Breast epithelium (tissue), 4 donors: Measurements from ENCODE around the gene PTGES. TPM values are rescaled to one million over a fixed set of nuclear protein-coding genes. Genes with fewer than 3 reads are reported as not detected.

ENCODE experiments used
- DNase-seq, 2 donors: peaks; one replicate each; pipeline ENCODE4 v3.0.0-alpha.2; 2019; ENCODE audit warnings: low spot score in 2 of 2
- H3K27ac ChIP-seq, 2 donors: fragments of 200-600 bp; sonication (generic) in 1 of 2; one replicate each; pipeline ENCODE4 v1.5.1; 2016 to 2019; ENCODE audit warnings: mild to moderate bottlenecking in 1 of 2
- H3K27me3 ChIP-seq, 2 donors: fragments of 200-600 bp; sonication (generic) in 1 of 2; one replicate each; pipeline versions ENCODE4 v1.5.1 to v1.6.0; 2017 to 2019; ENCODE audit warnings: control low read depth in 1 of 2, mild to moderate bottlenecking in 1 of 2
- H3K36me3 ChIP-seq: fragments of 200-600 bp; one replicate; pipeline ENCODE4 v1.5.1; 2019
- H3K4me1 ChIP-seq, 2 donors: fragments of 200-600 bp; sonication (generic); one replicate each; pipeline ENCODE4 v1.5.1; 2016 to 2019; ENCODE audit warnings: control low read depth in 1 of 2
- H3K4me3 ChIP-seq, 3 donors: fragments of 200-600 bp; sonication (generic); 1 replicate in 2 of 3; 2 replicates in 1 of 3; pipeline ENCODE4 v1.5.1; 2016 to 2019; ENCODE audit warnings: mild to moderate bottlenecking in 3 of 3, moderate library complexity in 2 of 3
- H3K9me3 ChIP-seq, 2 donors: fragments of 200-600 bp; sonication (generic) in 1 of 2; one replicate each; pipeline ENCODE4 v1.5.1; 2016 to 2019; ENCODE audit warnings: control low read depth in 1 of 2
- POLR2A ChIP-seq: fragments of 450-650 bp; IDR thresholded peaks from one replicate; pipeline ENCODE4 v1.6.1; 2016; ENCODE audit warnings: antibody characterized with exemption, mild to moderate bottlenecking, moderate library complexity
- POLR2AphosphoS5 ChIP-seq, 3 donors: sonication (generic); formaldehyde crosslinking; IDR thresholded peaks; one replicate each; pipeline ENCODE4 v1.6.1; 2017; ENCODE audit warnings: antibody characterized with exemption in 3 of 3
- intact Hi-C: fragments of 100-400 bp; cut with DNase I; formaldehyde crosslinking; loops from one replicate; pipeline ENCODE4 v1.15.1; 2023; ENCODE audit warnings: low total_unique reads
- total RNA-seq, 3 donors: library from RNA; depleted of rRNA; stranded (reverse); fragments of >200 nt; gene quantifications; one replicate each; pipeline ENCODE4 v1.1.0, GENCODE V29; 2016
- TF ChIP-seq, protein P1 (sequence below), 3 donors: fragments of 450-650 bp; IDR thresholded peaks; one replicate each; pipeline ENCODE4 v1.5.1; 2016 to 2017; ENCODE audit warnings: antibody characterized with exemption in 3 of 3, mild to moderate bottlenecking in 3 of 3, moderate library complexity in 3 of 3

Gene PTGES
- total RNA-seq, 3 donors from 2014 or later, result 21.8 to 36.7 (median 25.3) TPM

- peak overlapping the region in 1 of 3 donors; percentile 51 for H3K4me3 ChIP-seq
- no peaks in the 10 kb centered on the region for H3K9me3 ChIP-seq
- no peak for DNase-seq
- intact Hi-C loops, result no loop called here
- no peaks in the 10 kb centered on the region for H3K27me3 ChIP-seq
- peaks cover 0 to 12% of the 10 kb centered on the region in 2 donors for H3K4me1 ChIP-seq
- H3K36me3 ChIP-seq, result no peaks in the 10 kb centered on the region
- H3K27ac ChIP-seq, result peak overlapping the region; percentile 83 to 95
- TF ChIP-seq POLR2A (no peak), POLR2AphosphoS5 (IDR thresholded peaks at IDR 0.05) (no peak)
- TF ChIP-seq, protein P1, sequence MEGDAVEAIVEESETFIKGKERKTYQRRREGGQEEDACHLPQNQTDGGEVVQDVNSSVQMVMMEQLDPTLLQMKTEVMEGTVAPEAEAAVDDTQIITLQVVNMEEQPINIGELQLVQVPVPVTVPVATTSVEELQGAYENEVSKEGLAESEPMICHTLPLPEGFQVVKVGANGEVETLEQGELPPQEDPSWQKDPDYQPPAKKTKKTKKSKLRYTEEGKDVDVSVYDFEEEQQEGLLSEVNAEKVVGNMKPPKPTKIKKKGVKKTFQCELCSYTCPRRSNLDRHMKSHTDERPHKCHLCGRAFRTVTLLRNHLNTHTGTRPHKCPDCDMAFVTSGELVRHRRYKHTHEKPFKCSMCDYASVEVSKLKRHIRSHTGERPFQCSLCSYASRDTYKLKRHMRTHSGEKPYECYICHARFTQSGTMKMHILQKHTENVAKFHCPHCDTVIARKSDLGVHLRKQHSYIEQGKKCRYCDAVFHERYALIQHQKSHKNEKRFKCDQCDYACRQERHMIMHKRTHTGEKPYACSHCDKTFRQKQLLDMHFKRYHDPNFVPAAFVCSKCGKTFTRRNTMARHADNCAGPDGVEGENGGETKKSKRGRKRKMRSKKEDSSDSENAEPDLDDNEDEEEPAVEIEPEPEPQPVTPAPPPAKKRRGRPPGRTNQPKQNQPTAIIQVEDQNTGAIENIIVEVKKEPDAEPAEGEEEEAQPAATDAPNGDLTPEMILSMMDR (IDR thresholded peaks at IDR 0.05), result no peak
These were observed 40.0 kb downstream of the PTGES start for GRCh38 chr9:129712634-129713401.

DNA sequence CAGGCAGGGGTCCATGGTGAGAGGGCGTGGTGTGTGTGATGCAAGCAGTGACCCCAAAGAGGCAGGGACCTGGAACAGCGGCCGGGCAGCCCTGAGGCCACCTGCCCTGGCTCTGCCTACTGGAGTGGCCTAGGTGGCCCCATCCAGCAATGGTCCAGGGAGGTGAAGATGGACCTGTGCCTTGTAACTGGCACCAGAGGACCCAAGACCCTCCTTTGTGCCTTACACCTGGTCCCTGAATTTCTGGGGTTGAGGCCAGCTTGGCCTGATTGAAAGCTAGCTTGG is 42.7 kb downstream of the PTGES start:
- Histone ChIP-seq H3K4me3 (no peak overlapping the region), H3K9me3 (no peaks in the 10 kb centered on the region), H3K4me1 (peaks cover 0 to 12% of the 10 kb centered on the region in 2 donors), H3K27ac (peak overlapping the region; percentile 83 to 95), H3K27me3 (no peaks in the 10 kb centered on the region), H3K36me3 (no peaks in the 10 kb centered on the region)
- intact Hi-C loops, result no loop called here
- no peak for DNase-seq
- TF ChIP-seq POLR2A (no peak), POLR2AphosphoS5 (IDR thresholded peaks at IDR 0.05) (no peak)
- TF ChIP-seq, protein P1 (IDR thresholded peaks at IDR 0.05), result no peak

GRCh38 chr9:129709438-129710168 is 43.2 kb downstream of the PTGES start:
- Histone ChIP-seq H3K27ac (peak overlapping the region; percentile 83 to 95), H3K4me1 (peaks cover 0 to 12% of the 10 kb centered on the region in 2 donors), H3K9me3 (no peaks in the 10 kb centered on the region), H3K36me3 (no peaks in the 10 kb centered on the region), H3K4me3 (no peak overlapping the region), H3K27me3 (no peaks in the 10 kb centered on the region)
- TF ChIP-seq POLR2AphosphoS5 (IDR thresholded peaks at IDR 0.05) (no peak), POLR2A (no peak)
- TF ChIP-seq, protein P1 (IDR thresholded peaks at IDR 0.05), result no peak
- intact Hi-C loops, result no loop called here
- no peak for DNase-seq

- Histone ChIP-seq H3K4me1 (peaks cover 0 to 16% of the 10 kb centered on the region in 2 donors), H3K27me3 (no peaks in the 10 kb centered on the region), H3K9me3 (no peaks in the 10 kb centered on the region), H3K27ac (peak overlapping the region; percentile 83 to 95), H3K4me3 (no peak overlapping the region), H3K36me3 (no peaks in the 10 kb centered on the region)
- TF ChIP-seq, protein P1 (IDR thresholded peaks at IDR 0.05), result no peak
- TF ChIP-seq POLR2AphosphoS5 (IDR thresholded peaks at IDR 0.05) (no peak), POLR2A (no peak)
- intact Hi-C loops, result no loop called here
- no peak for DNase-seq
These were observed 44.0 kb downstream of the PTGES start for GRCh38 chr9:129708793-129709192.

- DNase-seq, result no peak
- no peak overlapping the region for H3K4me3 ChIP-seq
- TF ChIP-seq POLR2A (no peak), POLR2AphosphoS5 (IDR thresholded peaks at IDR 0.05) (no peak)
- TF ChIP-seq, protein P1 (IDR thresholded peaks at IDR 0.05), result no peak
- H3K27me3 ChIP-seq, result no peaks in the 10 kb centered on the region
- no peaks in the 10 kb centered on the region for H3K36me3 ChIP-seq
- H3K27ac ChIP-seq, result peak overlapping the region in 1 of 2 donors; percentile 82
- H3K9me3 ChIP-seq, result no peaks in the 10 kb centered on the region
- peaks cover 0 to 4% of the 10 kb centered on the region in 2 donors for H3K4me1 ChIP-seq
- intact Hi-C loops, result no loop called here
These were observed 48.0 kb downstream of the PTGES start for GRCh38 chr9:129704807-129705206.
